T-helper 2 cell (primary cell): Measurements from ENCODE around the gene DCC.

Source experiments
- DNase-seq, 5 experiments: peaks; one replicate each; pipeline versions ENCODE4 v3.0.0 to v3.0.0-alpha.2; 2012 to 2022

The DCC gene

GRCh38 chr18:52607985-52608384, 268.0 kb downstream of the DCC start:
- DNase-seq: no peak

- no peak for DNase-seq
Observed at GRCh38 chr18:52610451-52611115, 270.6 kb downstream of the DCC start.

GRCh38 chr18:52612406-52612805, 272.4 kb downstream of the DCC start:
- no peak for DNase-seq

GRCh38 chr18:52615321-52615720, 275.3 kb downstream of the DCC start:
- DNase-seq: no peak

- DNase-seq: no peak
Observed at GRCh38 chr18:52615943-52616342, 275.9 kb downstream of the DCC start.

- no peak for DNase-seq
Observed at GRCh38 chr18:52617931-52618330, 277.9 kb downstream of the DCC start.

- no peak for DNase-seq
Observed at GRCh38 chr18:52620926-52621439, 281.0 kb downstream of the DCC start.

GRCh38 chr18:52624702-52625101, 284.7 kb downstream of the DCC start:
- DNase-seq: no peak

GRCh38 chr18:52636536-52636935, 296.5 kb downstream of the DCC start:
- DNase-seq: no peak

- DNase-seq: no peak
Observed at GRCh38 chr18:52648201-52648600, 308.2 kb downstream of the DCC start.

GRCh38 chr18:52652391-52652790, 312.4 kb downstream of the DCC start:
- no peak for DNase-seq

GRCh38 chr18:52657043-52657805, 317.2 kb downstream of the DCC start:
- no peak for DNase-seq

GRCh38 chr18:52667463-52668065, 327.6 kb downstream of the DCC start:
- no peak for DNase-seq

- DNase-seq: no peak
Observed at GRCh38 chr18:52670896-52671295, 330.9 kb downstream of the DCC start.

- DNase-seq: no peak
Observed at GRCh38 chr18:52678034-52678433, 338.0 kb downstream of the DCC start.

- no peak for DNase-seq
Observed at GRCh38 chr18:52678551-52678950, 338.6 kb downstream of the DCC start.

- DNase-seq: no peak
Observed at GRCh38 chr18:52679354-52679753, 339.4 kb downstream of the DCC start.

GRCh38 chr18:52682260-52682659, 342.3 kb downstream of the DCC start:
- no peak for DNase-seq

- DNase-seq: no peak
Observed at GRCh38 chr18:52685316-52685715, 345.3 kb downstream of the DCC start.

- DNase-seq: no peak
Observed at GRCh38 chr18:52691841-52692240, 351.8 kb downstream of the DCC start.

GRCh38 chr18:52694804-52695203, 354.8 kb downstream of the DCC start:
- DNase-seq: no peak

- no peak for DNase-seq
Observed at GRCh38 chr18:52700116-52700515, 360.1 kb downstream of the DCC start.

GRCh38 chr18:52700816-52701215, 360.8 kb downstream of the DCC start:
- DNase-seq: no peak
